ENCODE results near the gene COPS7B. TPM values are rescaled to one million over a fixed set of nuclear protein-coding genes. Genes with fewer than 3 reads are reported as not detected.

The COPS7B gene
- total RNA-seq, 1 experiment from 2014 or later: 61.4 TPM

- H2BK5ac ChIP-seq (ENCODE audit: insufficient read length, low read length): no peak overlapping the region
- H3K4me1 Mint-ChIP-seq: no peaks in the 10 kb centered on the region
- H3K14ac ChIP-seq (ENCODE audit: insufficient read depth, low read length): no peak overlapping the region
- no peak overlapping the region for H2BK12ac ChIP-seq (ENCODE audit: insufficient read length, low read depth, low read length)
- H3K18ac ChIP-seq (ENCODE audit: insufficient read length, low read depth, low read length): no peak overlapping the region
- no peak overlapping the region for H3K4me2 ChIP-seq (ENCODE audit: insufficient read depth, insufficient read length, low read length)
- WGBS (ENCODE audit: extremely low coverage, insufficient read length, low lambda C conversion rate): no CpG with 5 or more reads among the region's 10 CpGs
- H3K79me2 ChIP-seq (ENCODE audit: insufficient read depth, low read length): no peaks in the 10 kb centered on the region
- H3K4me3 Mint-ChIP-seq: no peak overlapping the region
- H3K27me3 ChIP-seq (ENCODE audit: insufficient read depth, low read length): no peaks in the 10 kb centered on the region
- no peak overlapping the region for H3K56ac ChIP-seq (ENCODE audit: insufficient read length, low read depth, low read length)
- H3K9ac ChIP-seq (ENCODE audit: extremely low read depth, insufficient read length, low read length): no peak overlapping the region
- no peak overlapping the region for H2BK20ac ChIP-seq (ENCODE audit: low read depth, low read length, poor library complexity, severe bottlenecking)
- no peak overlapping the region for H2AK5ac ChIP-seq (ENCODE audit: insufficient read length, low read length)
- H3K27ac ChIP-seq (ENCODE audit: insufficient read length, low read depth, low read length): no peak overlapping the region
- H4K5ac ChIP-seq (ENCODE audit: insufficient read length, low read depth, low read length): no peak overlapping the region
- TF ChIP-seq, protein P1, sequence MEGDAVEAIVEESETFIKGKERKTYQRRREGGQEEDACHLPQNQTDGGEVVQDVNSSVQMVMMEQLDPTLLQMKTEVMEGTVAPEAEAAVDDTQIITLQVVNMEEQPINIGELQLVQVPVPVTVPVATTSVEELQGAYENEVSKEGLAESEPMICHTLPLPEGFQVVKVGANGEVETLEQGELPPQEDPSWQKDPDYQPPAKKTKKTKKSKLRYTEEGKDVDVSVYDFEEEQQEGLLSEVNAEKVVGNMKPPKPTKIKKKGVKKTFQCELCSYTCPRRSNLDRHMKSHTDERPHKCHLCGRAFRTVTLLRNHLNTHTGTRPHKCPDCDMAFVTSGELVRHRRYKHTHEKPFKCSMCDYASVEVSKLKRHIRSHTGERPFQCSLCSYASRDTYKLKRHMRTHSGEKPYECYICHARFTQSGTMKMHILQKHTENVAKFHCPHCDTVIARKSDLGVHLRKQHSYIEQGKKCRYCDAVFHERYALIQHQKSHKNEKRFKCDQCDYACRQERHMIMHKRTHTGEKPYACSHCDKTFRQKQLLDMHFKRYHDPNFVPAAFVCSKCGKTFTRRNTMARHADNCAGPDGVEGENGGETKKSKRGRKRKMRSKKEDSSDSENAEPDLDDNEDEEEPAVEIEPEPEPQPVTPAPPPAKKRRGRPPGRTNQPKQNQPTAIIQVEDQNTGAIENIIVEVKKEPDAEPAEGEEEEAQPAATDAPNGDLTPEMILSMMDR (conservative IDR thresholded peaks at IDR 0.05): no peak
- H2BK15ac ChIP-seq (ENCODE audit: low read depth, low read length): no peak overlapping the region
- H3K23ac ChIP-seq (ENCODE audit: insufficient read length, low read depth, low read length): no peak overlapping the region
- H3K23me2 ChIP-seq (ENCODE audit: insufficient read length, low read depth, low read length, poor library complexity, severe bottlenecking): no peaks in the 10 kb centered on the region
- no peaks in the 10 kb centered on the region for H3K79me1 ChIP-seq (ENCODE audit: insufficient read depth, low read depth, low read length, poor library complexity, severe bottlenecking)
- H4K8ac ChIP-seq (replicated peaks; ENCODE audit: insufficient read length, low read depth, low read length): no peak overlapping the region
- H2AFZ ChIP-seq (ENCODE audit: low read length): no peak overlapping the region
- no peaks in the 10 kb centered on the region for H3K9me3 ChIP-seq (ENCODE audit: control insufficient read depth, low read depth, low read length)
- no peak overlapping the region for H2BK120ac ChIP-seq (ENCODE audit: low read depth, low read length, poor library complexity, severe bottlenecking)
- H4K91ac ChIP-seq (ENCODE audit: insufficient read length, low read depth, low read length): no peak overlapping the region
- no peak overlapping the region for H3K27ac Mint-ChIP-seq
- DNase-seq: no peak
- no peak overlapping the region for H3T11ph ChIP-seq (ENCODE audit: low read length)
- no peaks in the 10 kb centered on the region for H3K36me3 Mint-ChIP-seq (ENCODE audit: insufficient read depth in 1 of 3, low read depth in 3 of 3)
- H4K20me1 ChIP-seq (ENCODE audit: control insufficient read depth, insufficient read depth, insufficient read length): no peaks in the 10 kb centered on the region
- H3K4me1 ChIP-seq (ENCODE audit: insufficient read depth, low read length): no peaks in the 10 kb centered on the region
- peaks cover 17 to 18% of the 10 kb centered on the region in 2 experiments for H3K9me3 Mint-ChIP-seq
- no peak overlapping the region for H3K4ac ChIP-seq (ENCODE audit: low read depth, low read length)
- H3K27me3 Mint-ChIP-seq (ENCODE audit: low read depth): peaks cover 16% of the 10 kb centered on the region
Observed at GRCh38 chr2:231853105-231853504, 66.9 kb downstream of the COPS7B start.

Measured in H9 (cell line).